H9 (cell line): ENCODE measurements around the gene CLDN20. TPM values are rescaled to one million over a fixed set of nuclear protein-coding genes. Genes with fewer than 3 reads are reported as not detected.

Experiments
- DNase-seq: peaks from one replicate; pipeline ENCODE4 v3.0.0-alpha.2; 2017
- H2AFZ ChIP-seq: one replicate; pipeline ENCODE4 v1.6.1; 2013; ENCODE audit warnings: mild to moderate bottlenecking, low read length, control low read depth, moderate library complexity
- H2AK5ac ChIP-seq: 2 replicates; pipeline ENCODE4 v1.6.1; 2013; ENCODE audit warnings: low read length, control low read depth, mixed read lengths; ENCODE audit not compliant: insufficient read length
- H2BK120ac ChIP-seq: one replicate; pipeline ENCODE4 v1.6.1; 2013; ENCODE audit warnings: low read depth, mild to moderate bottlenecking, low read length, control low read depth, inconsistent platforms; ENCODE audit not compliant: poor library complexity, severe bottlenecking
- H2BK12ac ChIP-seq: 2 replicates; pipeline ENCODE4 v1.6.1; 2013; ENCODE audit warnings: low read length, control low read depth, mixed read lengths, low read depth; ENCODE audit not compliant: insufficient read length
- H2BK15ac ChIP-seq: 2 replicates; pipeline ENCODE4 v1.6.1; 2013; ENCODE audit warnings: low read depth, low read length, control low read depth
- H2BK20ac ChIP-seq: one replicate; pipeline ENCODE4 v1.6.1; 2013; ENCODE audit warnings: low read depth, mild to moderate bottlenecking, low read length, control low read depth, inconsistent platforms; ENCODE audit not compliant: poor library complexity, severe bottlenecking
- H2BK5ac ChIP-seq: 2 replicates; pipeline ENCODE4 v1.6.1; 2013; ENCODE audit warnings: low read length, control low read depth, mixed read lengths; ENCODE audit not compliant: insufficient read length
- H3K14ac ChIP-seq: 2 replicates; pipeline ENCODE4 v1.6.1; 2013; ENCODE audit warnings: low read length, control low read depth; ENCODE audit not compliant: insufficient read depth
- H3K18ac ChIP-seq: 2 replicates; pipeline ENCODE4 v1.6.1; 2013; ENCODE audit warnings: low read depth, mild to moderate bottlenecking, mixed read lengths, low read length, control low read depth; ENCODE audit not compliant: insufficient read length
- H3K23ac ChIP-seq: 2 replicates; pipeline ENCODE4 v1.6.1; 2013; ENCODE audit warnings: low read length, control low read depth, mixed read lengths, low read depth; ENCODE audit not compliant: insufficient read length
- H3K23me2 ChIP-seq: 2 replicates; pipeline ENCODE4 v1.6.1; 2013; ENCODE audit warnings: low read depth, mild to moderate bottlenecking, mixed read lengths, low read length, control low read depth; ENCODE audit not compliant: insufficient read length, poor library complexity, severe bottlenecking
- H3K27ac ChIP-seq: 2 replicates; pipeline ENCODE4 v1.5.1; 2013; ENCODE audit warnings: low read length, control low read depth, mixed read lengths, low read depth; ENCODE audit not compliant: insufficient read length
- H3K27me3 ChIP-seq: 2 replicates; pipeline ENCODE4 v1.6.1; 2013; ENCODE audit warnings: low read length, control low read depth, inconsistent platforms; ENCODE audit not compliant: insufficient read depth
- H3K4ac ChIP-seq: 2 replicates; pipeline ENCODE4 v1.6.1; 2013; ENCODE audit warnings: low read depth, mild to moderate bottlenecking, control low read depth, inconsistent platforms, low read length, moderate library complexity
- H3K4me1 ChIP-seq: 2 replicates; pipeline ENCODE4 v1.6.1; 2013; ENCODE audit warnings: low read length, control low read depth, inconsistent platforms; ENCODE audit not compliant: insufficient read depth
- H3K4me2 ChIP-seq: 2 replicates; pipeline ENCODE4 v1.6.1; 2013; ENCODE audit warnings: low read length, control low read depth, mixed read lengths; ENCODE audit not compliant: insufficient read length, insufficient read depth
- H3K56ac ChIP-seq: 2 replicates; pipeline ENCODE4 v1.6.1; 2013; ENCODE audit warnings: low read depth, mild to moderate bottlenecking, mixed read lengths, low read length, control low read depth; ENCODE audit not compliant: insufficient read length
- H3K79me1 ChIP-seq: 2 replicates; pipeline ENCODE4 v1.6.1; 2013; ENCODE audit warnings: low read depth, mild to moderate bottlenecking, moderate library complexity, low read length, control low read depth, inconsistent platforms; ENCODE audit not compliant: insufficient read depth, poor library complexity, severe bottlenecking
- H3K79me2 ChIP-seq: 2 replicates; pipeline ENCODE4 v1.6.1; 2013; ENCODE audit warnings: low read length, control low read depth, inconsistent platforms; ENCODE audit not compliant: insufficient read depth
- H3K9ac ChIP-seq: 2 replicates; pipeline ENCODE4 v1.6.1; 2013; ENCODE audit warnings: low read length, control low read depth, mixed read lengths; ENCODE audit not compliant: insufficient read length; ENCODE audit errors: extremely low read depth
- H3K9me3 ChIP-seq: one replicate; pipeline ENCODE4 v1.6.1; 2013; ENCODE audit warnings: low read depth, low read length, inconsistent platforms; ENCODE audit not compliant: control insufficient read depth
- H3T11ph ChIP-seq: one replicate; pipeline ENCODE4 v1.6.1; 2013; ENCODE audit warnings: mild to moderate bottlenecking, low read length, control low read depth, inconsistent platforms
- H4K20me1 ChIP-seq: one replicate; pipeline ENCODE4 v1.6.1; 2013; ENCODE audit not compliant: control insufficient read depth, insufficient read length, insufficient read depth
- H4K5ac ChIP-seq: 2 replicates; pipeline ENCODE4 v1.6.1; 2013; ENCODE audit warnings: low read depth, mild to moderate bottlenecking, mixed read lengths, low read length, control low read depth; ENCODE audit not compliant: insufficient read length
- H4K8ac ChIP-seq: replicated peaks from 2 replicates; pipeline ENCODE4 v1.6.1; 2013; ENCODE audit warnings: low read length, control low read depth, mixed read lengths, low read depth; ENCODE audit not compliant: insufficient read length
- H4K91ac ChIP-seq: 2 replicates; pipeline ENCODE4 v1.6.1; 2013; ENCODE audit warnings: low read depth, mild to moderate bottlenecking, moderate library complexity, mixed read lengths, low read length, control low read depth; ENCODE audit not compliant: insufficient read length
- H3K27ac Mint-ChIP-seq, 3 experiments: 2 replicates in 2 of 3; 3 replicates in 1 of 3; pipeline ENCODE4 v1.8.0; 2020 to 2021; ENCODE audit warnings: mixed read lengths in 3 of 3, mild to moderate bottlenecking in 1 of 3, moderate library complexity in 1 of 3
- H3K27me3 Mint-ChIP-seq: 2 replicates; pipeline ENCODE4 v1.8.0; 2021; ENCODE audit warnings: low read depth, mild to moderate bottlenecking, moderate library complexity, mixed read lengths
- H3K36me3 Mint-ChIP-seq, 3 experiments: 2 replicates in 2 of 3; 3 replicates in 1 of 3; pipeline ENCODE4 v1.8.0; 2020 to 2021; ENCODE audit warnings: low read depth in 3 of 3, mixed read lengths in 3 of 3; ENCODE audit not compliant: insufficient read depth in 1 of 3
- H3K4me1 Mint-ChIP-seq, 2 experiments: 2 replicates each; pipeline ENCODE4 v1.8.0; 2020; ENCODE audit warnings: mixed read lengths in 2 of 2
- H3K4me3 Mint-ChIP-seq, 2 experiments: 2 replicates in 1 of 2; 3 replicates in 1 of 2; pipeline ENCODE4 v1.8.0; 2020 to 2021; ENCODE audit warnings: mild to moderate bottlenecking in 2 of 2, mixed read lengths in 2 of 2, moderate library complexity in 1 of 2
- H3K9me3 Mint-ChIP-seq, 2 experiments: 2 replicates in 1 of 2; 3 replicates in 1 of 2; pipeline ENCODE4 v1.8.0; 2020; ENCODE audit warnings: mild to moderate bottlenecking in 2 of 2, mixed read lengths in 2 of 2, moderate library complexity in 1 of 2
- CTCF ChIP-seq: fragments of 200-600 bp; sonication (generic); conservative IDR thresholded peaks from 3 replicates; pipeline ENCODE4 v1.8.0; 2021; ENCODE audit warnings: antibody characterized with exemption, mild to moderate bottlenecking
- WGBS: extraction: QIAGEN DNeasy Blood & Tissue Kit; methylation state at CpG from one replicate; pipeline ENCODE4 v1.1.7; 2013; ENCODE audit warnings: missing lambda C conversion rate, low lambda C conversion rate, mixed read lengths; ENCODE audit not compliant: insufficient read length; ENCODE audit errors: extremely low coverage; 5-methylcytosine and 5-hydroxymethylcytosine counted together
- total RNA-seq: library from RNA; stranded (reverse); gene quantifications from 2 replicates; pipeline ENCODE4 v1.2.1, GENCODE V29; 2021

Gene CLDN20
- total RNA-seq, 1 experiment from 2014 or later = not detected

- WGBS = no CpG with 5 or more reads among the region's 10 CpGs
- H3K4me1 ChIP-seq = 0 out of 2 replicates have a peak, but pooled peaks cover 2% of the 10 kb centered on the region
- no peak for DNase-seq
- no peak overlapping the region for H3K23ac ChIP-seq
- no peak overlapping the region for H4K8ac ChIP-seq
- H3K4me2 ChIP-seq = no peak overlapping the region
- H3K9ac ChIP-seq = no peak overlapping the region
- no peaks in the 10 kb centered on the region for H3K27me3 Mint-ChIP-seq
- H3K9me3 ChIP-seq = no peaks in the 10 kb centered on the region
- no peaks in the 10 kb centered on the region for H3K27me3 ChIP-seq
- H3K4me1 Mint-ChIP-seq = peaks cover 31 to 32% of the 10 kb centered on the region in 2 experiments
- H3K79me2 ChIP-seq = no peaks in the 10 kb centered on the region
- H3K79me1 ChIP-seq = no peaks in the 10 kb centered on the region
- H3T11ph ChIP-seq = no peak overlapping the region
- H3K23me2 ChIP-seq = no peaks in the 10 kb centered on the region
- TF ChIP-seq CTCF = no peak
- H3K27ac ChIP-seq = no peak overlapping the region
- H2AFZ ChIP-seq = no peak overlapping the region
- no peak overlapping the region for H3K14ac ChIP-seq
- no peak overlapping the region for H3K4me3 Mint-ChIP-seq
- no peak overlapping the region for H2BK120ac ChIP-seq
- no peak overlapping the region for H2AK5ac ChIP-seq
- peak overlapping the region in 2 of 3 experiments; percentile 20 to 80; a peak in 3 of 7 replicates for H3K27ac Mint-ChIP-seq
- no peaks in the 10 kb centered on the region for H4K20me1 ChIP-seq
- no peak overlapping the region for H3K18ac ChIP-seq
- no peak overlapping the region for H2BK5ac ChIP-seq
- H3K56ac ChIP-seq = no peak overlapping the region
- H2BK12ac ChIP-seq = no peak overlapping the region
- H3K36me3 Mint-ChIP-seq = peaks cover 14 to 61% (median 57%) of the 10 kb centered on the region in 3 experiments; a peak in 6 of 7 replicates
- H4K91ac ChIP-seq = no peak overlapping the region
- H2BK20ac ChIP-seq = no peak overlapping the region
- no peak overlapping the region for H3K4ac ChIP-seq
- no peak overlapping the region for H4K5ac ChIP-seq
- H2BK15ac ChIP-seq = no peak overlapping the region
- no peaks in the 10 kb centered on the region for H3K9me3 Mint-ChIP-seq
These were observed 13.0 kb upstream of the CLDN20 start for GRCh38 chr6:155250701-155251381.
